ENCODE measurements around the gene S100A2.
"Not testable (repeated sequence)": the region's sequence is repeated elsewhere in the genome, so short reads cannot be mapped to it uniquely, and the experiment has no call there.

The S100A2 gene

DNA sequence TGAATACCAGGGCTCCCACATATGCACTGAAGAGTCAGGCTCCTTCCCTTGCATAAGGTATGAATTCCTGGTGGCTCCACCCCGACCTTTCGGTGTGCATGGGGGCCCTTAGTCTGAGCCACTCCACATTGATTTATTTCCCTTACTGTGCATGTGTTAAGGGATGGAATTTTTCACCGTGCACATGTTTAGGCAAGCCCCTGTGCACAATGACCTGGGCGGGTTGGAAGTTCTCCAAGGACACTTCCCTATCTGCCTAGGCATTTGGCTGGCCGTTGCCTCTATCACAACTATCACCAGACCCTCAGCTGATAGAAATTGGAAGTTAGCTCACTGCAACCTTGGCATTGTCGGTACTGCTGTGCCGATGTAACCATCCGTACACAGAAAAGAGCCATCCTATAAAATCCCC, 39.5 kb downstream of the S100A2 start:
- no peak overlapping the region for H3K27ac Mint-ChIP-seq
- H3K36me3 Mint-ChIP-seq (ENCODE audit: low read depth) = no peaks in the 10 kb centered on the region
- no peak for DNase-seq
- no peaks in the 10 kb centered on the region for H3K27me3 Mint-ChIP-seq
- no peak overlapping the region for H3K4me3 Mint-ChIP-seq
- H3K4me1 Mint-ChIP-seq (ENCODE audit: low read depth) = peaks cover 24% of the 10 kb centered on the region
- no peaks in the 10 kb centered on the region for H3K9me3 Mint-ChIP-seq

GRCh38 chr1:153525088-153525728, 40.4 kb downstream of the S100A2 start:
- H3K27ac Mint-ChIP-seq = peak overlapping the region; percentile 35
- no peaks in the 10 kb centered on the region for H3K9me3 Mint-ChIP-seq
- H3K4me1 Mint-ChIP-seq (ENCODE audit: low read depth) = peaks cover 17% of the 10 kb centered on the region
- no peak for DNase-seq
- H3K27me3 Mint-ChIP-seq = no peaks in the 10 kb centered on the region
- no peak overlapping the region for H3K4me3 Mint-ChIP-seq
- H3K36me3 Mint-ChIP-seq (ENCODE audit: low read depth) = no peaks in the 10 kb centered on the region

DNA sequence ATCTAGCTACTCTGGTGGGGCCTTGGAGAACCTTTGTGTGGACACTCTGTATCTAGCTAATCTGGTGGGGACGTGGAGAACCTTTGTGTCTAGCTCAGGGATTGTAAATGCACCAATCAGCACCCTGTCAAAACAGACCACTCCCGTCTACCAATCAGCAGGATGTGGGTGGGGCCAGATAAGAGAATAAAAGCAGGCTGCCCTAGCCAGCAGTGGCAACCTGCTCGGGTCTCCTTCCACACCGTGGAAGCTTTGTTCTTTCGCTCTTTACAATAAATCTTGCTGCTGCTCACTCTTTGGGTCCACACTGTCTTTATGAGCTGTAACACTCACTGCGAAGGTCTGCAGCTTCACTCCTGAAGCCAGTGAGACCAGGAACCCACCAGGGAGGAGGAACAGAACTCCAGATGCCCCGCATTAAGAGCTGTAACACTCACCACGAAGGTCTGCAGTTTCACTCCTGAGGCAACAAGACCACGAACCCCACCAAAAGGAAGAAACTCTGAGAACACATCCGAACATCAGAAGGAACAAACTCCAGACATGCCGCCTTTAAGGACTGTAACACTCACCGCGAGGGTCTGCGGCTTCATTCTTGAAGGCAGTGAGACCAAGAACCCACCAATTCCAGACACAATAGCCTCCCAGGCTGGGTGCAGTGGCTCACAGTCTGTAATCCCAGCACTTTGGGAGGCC, 43.1 kb downstream of the S100A2 start:
- Mint-ChIP-seq H3K4me1 (ENCODE audit: low read depth) (peaks cover 16% of the 10 kb centered on the region), H3K27ac (peak overlapping the region; percentile 19)
- H3K4me3 Mint-ChIP-seq; H3K27me3 Mint-ChIP-seq; H3K36me3 Mint-ChIP-seq (ENCODE audit: low read depth); H3K9me3 Mint-ChIP-seq; DNase-seq: not testable (repeated sequence)

DNA sequence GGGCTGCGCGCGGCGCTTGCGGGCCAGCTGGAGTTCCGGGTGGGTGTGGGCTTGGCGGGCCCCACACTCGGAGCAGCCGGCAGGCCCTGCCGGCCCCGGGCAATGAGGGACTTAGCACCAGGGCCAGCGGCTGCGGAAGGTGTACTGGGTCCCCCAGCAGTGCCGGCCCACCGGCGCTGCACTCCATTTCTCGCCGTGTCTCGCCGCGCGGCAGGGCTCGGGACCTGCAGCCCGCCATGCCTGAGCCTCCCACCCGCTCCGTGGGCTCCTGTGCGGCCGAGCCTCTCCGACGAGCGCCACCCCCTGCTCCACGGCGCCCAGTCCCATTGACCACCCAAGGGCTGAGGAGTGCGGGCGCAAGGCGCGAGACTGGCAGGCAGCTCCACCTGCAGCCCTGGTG, 43.8 kb downstream of the S100A2 start:
- not testable (repeated sequence) for H3K4me3 Mint-ChIP-seq; H3K27me3 Mint-ChIP-seq; DNase-seq; H3K27ac Mint-ChIP-seq; H3K36me3 Mint-ChIP-seq (ENCODE audit: low read depth); H3K9me3 Mint-ChIP-seq
- peaks cover 14% of the 10 kb centered on the region for H3K4me1 Mint-ChIP-seq (ENCODE audit: low read depth)

GRCh38 chr1:153520818-153521476, 44.7 kb downstream of the S100A2 start:
- H3K27me3 Mint-ChIP-seq = no peaks in the 10 kb centered on the region

GRCh38 chr1:153520137-153520691, 45.4 kb downstream of the S100A2 start:
- DNase-seq; H3K27me3 Mint-ChIP-seq; H3K4me3 Mint-ChIP-seq; H3K36me3 Mint-ChIP-seq (ENCODE audit: low read depth); H3K27ac Mint-ChIP-seq; H3K9me3 Mint-ChIP-seq: not testable (repeated sequence)
- peaks cover 13% of the 10 kb centered on the region for H3K4me1 Mint-ChIP-seq (ENCODE audit: low read depth)

More at GRCh38 chr1:153520818-153521476, 44.7 kb downstream of the S100A2 start:
- Mint-ChIP-seq H3K9me3 (no peaks in the 10 kb centered on the region), H3K4me1 (ENCODE audit: low read depth) (peaks cover 14% of the 10 kb centered on the region), H3K4me3 (no peak overlapping the region), H3K27ac (no peak overlapping the region), H3K36me3 (ENCODE audit: low read depth) (no peaks in the 10 kb centered on the region)
- no peak for DNase-seq

DNA sequence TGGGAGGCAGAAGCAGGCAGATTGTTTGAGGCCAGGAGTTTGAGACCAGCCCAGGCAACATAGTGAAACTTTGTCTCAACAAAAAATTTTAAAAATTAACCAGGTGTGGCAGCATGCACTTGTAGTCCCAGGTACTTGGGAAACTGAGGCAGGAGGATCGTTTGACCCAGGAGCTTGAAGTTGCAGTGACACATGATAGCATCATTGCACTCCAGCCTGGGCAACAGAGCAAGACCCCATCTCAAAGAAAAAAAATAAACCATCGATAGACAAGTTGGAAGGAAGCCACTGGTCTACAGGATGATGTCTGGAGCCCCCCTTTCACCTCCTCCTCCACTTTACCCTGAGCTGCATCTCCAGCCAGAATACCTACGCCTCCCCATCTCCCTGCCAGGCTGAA, 46.4 kb downstream of the S100A2 start:
- Mint-ChIP-seq H3K27ac (no peak overlapping the region), H3K27me3 (no peaks in the 10 kb centered on the region), H3K9me3 (no peaks in the 10 kb centered on the region), H3K36me3 (ENCODE audit: low read depth) (no peaks in the 10 kb centered on the region), H3K4me3 (no peak overlapping the region), H3K4me1 (ENCODE audit: low read depth) (peaks cover 11% of the 10 kb centered on the region)
- no peak for DNase-seq

GRCh38 chr1:153515504-153516394, 49.9 kb downstream of the S100A2 start:
- no peak overlapping the region for H3K27ac Mint-ChIP-seq
- H3K36me3 Mint-ChIP-seq (ENCODE audit: low read depth) = no peaks in the 10 kb centered on the region
- no peaks in the 10 kb centered on the region for H3K27me3 Mint-ChIP-seq
- H3K9me3 Mint-ChIP-seq = no peaks in the 10 kb centered on the region
- peaks cover 11% of the 10 kb centered on the region for H3K4me1 Mint-ChIP-seq (ENCODE audit: low read depth)
- DNase-seq = no peak
- H3K4me3 Mint-ChIP-seq = no peak overlapping the region

GRCh38 chr1:153513666-153514065, 52.0 kb downstream of the S100A2 start:
- DNase-seq = no peak
- no peak overlapping the region for H3K4me3 Mint-ChIP-seq
- H3K27me3 Mint-ChIP-seq = no peaks in the 10 kb centered on the region
- H3K36me3 Mint-ChIP-seq (ENCODE audit: low read depth) = no peaks in the 10 kb centered on the region
- H3K4me1 Mint-ChIP-seq (ENCODE audit: low read depth) = peaks cover 11% of the 10 kb centered on the region
- H3K9me3 Mint-ChIP-seq = no peaks in the 10 kb centered on the region
- H3K27ac Mint-ChIP-seq = no peak overlapping the region

DNA sequence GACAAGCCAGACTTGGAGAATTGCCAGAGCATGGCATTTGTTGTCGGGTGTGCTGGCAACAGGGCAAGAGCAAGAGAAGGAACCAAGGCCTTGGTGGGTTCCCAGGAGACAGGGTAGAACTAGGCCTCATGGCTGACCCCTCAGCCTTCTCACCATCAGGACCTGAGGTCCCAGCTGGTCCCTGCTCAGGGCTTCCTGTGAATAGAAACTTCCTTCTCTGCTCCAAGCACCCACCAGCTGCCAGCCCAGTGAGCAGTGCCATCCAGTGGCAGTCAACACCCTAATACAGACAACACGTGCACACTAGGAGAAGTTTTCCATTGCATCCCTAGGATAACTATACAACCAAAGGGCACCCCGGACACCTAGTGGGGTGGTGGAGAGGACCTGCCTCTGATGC, 52.6 kb downstream of the S100A2 start:
- H3K27ac Mint-ChIP-seq = no peak overlapping the region
- no peaks in the 10 kb centered on the region for H3K27me3 Mint-ChIP-seq
- H3K4me3 Mint-ChIP-seq = no peak overlapping the region
- no peak for DNase-seq
- no peaks in the 10 kb centered on the region for H3K9me3 Mint-ChIP-seq
- H3K36me3 Mint-ChIP-seq (ENCODE audit: low read depth) = no peaks in the 10 kb centered on the region
- peaks cover 9% of the 10 kb centered on the region for H3K4me1 Mint-ChIP-seq (ENCODE audit: low read depth)

Data from activated T-cell treated with anti-CD3 and anti-CD28 coated beads, Interleukin-2, amount 50 U/mL, for 24 hours (primary cell).